Measurements from ENCODE around the gene FER.
"Not testable (repeated sequence)": the region's sequence is repeated elsewhere in the genome, so short reads cannot be mapped to it uniquely, and the experiment has no call there.

FER gene

GRCh38 chr5:109035436-109035835 is 287.7 kb downstream of the FER start:
- DNase-seq (ENCODE audit: low read depth), result no peak

- no peak for DNase-seq (ENCODE audit: low read depth)
These were observed 290.6 kb downstream of the FER start for GRCh38 chr5:109038209-109038840.

- DNase-seq (ENCODE audit: low read depth), result no peak
These were observed 293.6 kb downstream of the FER start for GRCh38 chr5:109041317-109041716.

- no peak for DNase-seq (ENCODE audit: low read depth)
These were observed 298.0 kb downstream of the FER start for GRCh38 chr5:109045710-109046109.

- no peak for DNase-seq (ENCODE audit: low read depth)
These were observed 301.9 kb downstream of the FER start for GRCh38 chr5:109049565-109049964.

- DNase-seq (ENCODE audit: low read depth), result not testable (repeated sequence)
These were observed 302.6 kb downstream of the FER start for GRCh38 chr5:109050321-109050720.

GRCh38 chr5:109052216-109052615 is 304.5 kb downstream of the FER start:
- not testable (repeated sequence) for DNase-seq (ENCODE audit: low read depth)

GRCh38 chr5:109053995-109054417 is 306.3 kb downstream of the FER start:
- no peak for DNase-seq (ENCODE audit: low read depth)

- no peak for DNase-seq (ENCODE audit: low read depth)
These were observed 312.8 kb downstream of the FER start for GRCh38 chr5:109060378-109061025.

GRCh38 chr5:109062664-109063063 is 315.0 kb downstream of the FER start:
- DNase-seq (ENCODE audit: low read depth), result no peak

GRCh38 chr5:109063223-109063622 is 315.5 kb downstream of the FER start:
- no peak for DNase-seq (ENCODE audit: low read depth)

GRCh38 chr5:109076741-109077140 is 329.0 kb downstream of the FER start:
- DNase-seq (ENCODE audit: low read depth), result no peak

GRCh38 chr5:109078448-109078847 is 330.8 kb downstream of the FER start:
- DNase-seq (ENCODE audit: low read depth), result no peak

- DNase-seq (ENCODE audit: low read depth), result no peak
These were observed 332.8 kb downstream of the FER start for GRCh38 chr5:109080481-109080880.

- DNase-seq (ENCODE audit: low read depth), result no peak
These were observed 333.2 kb downstream of the FER start for GRCh38 chr5:109080896-109081295.

GRCh38 chr5:109083937-109084336 is 336.2 kb downstream of the FER start:
- no peak for DNase-seq (ENCODE audit: low read depth)

GRCh38 chr5:109089191-109089590 is 341.5 kb downstream of the FER start:
- no peak for DNase-seq (ENCODE audit: low read depth)

GRCh38 chr5:109099081-109099480 is 351.4 kb downstream of the FER start:
- DNase-seq (ENCODE audit: low read depth), result no peak

GRCh38 chr5:109100971-109101370 is 353.3 kb downstream of the FER start:
- no peak for DNase-seq (ENCODE audit: low read depth)

GRCh38 chr5:109102096-109102690 is 354.5 kb downstream of the FER start:
- DNase-seq (ENCODE audit: low read depth), result no peak

GRCh38 chr5:109105631-109106267 is 358.1 kb downstream of the FER start:
- no peak for DNase-seq (ENCODE audit: low read depth)

GRCh38 chr5:109111680-109112079 is 364.0 kb downstream of the FER start:
- no peak for DNase-seq (ENCODE audit: low read depth)

- DNase-seq (ENCODE audit: low read depth), result no peak
These were observed 365.9 kb downstream of the FER start for GRCh38 chr5:109113608-109114007.

Measured in stimulated activated CD8-positive, alpha-beta memory T cell treated with anti-CD3 and anti-CD28 coated beads, Interleukin-15, amount 100 ng/mL, for 1 hour (primary cell).